ENCODE results near the gene MAPT.
"Not testable (repeated sequence)": the region's sequence is repeated elsewhere in the genome, so short reads cannot be mapped to it uniquely, and the experiment has no call there.

Gene MAPT

GRCh38 chr17:45896803-45897693 lies 2.7 kb downstream of the MAPT start:
- FAIRE-seq, result no peak
- DNase-seq (ENCODE audit: insufficient read length, low spot score), result no peak

GRCh38 chr17:45900136-45900535 lies 5.8 kb downstream of the MAPT start:
- no peak for DNase-seq (ENCODE audit: insufficient read length, low spot score)
- FAIRE-seq, result no peak

- DNase-seq (ENCODE audit: insufficient read length, low spot score) (no peak), FAIRE-seq (no peak)
Measured at GRCh38 chr17:45900723-45901415, 6.5 kb downstream of the MAPT start.

- DNase-seq (ENCODE audit: insufficient read length, low spot score), result no peak
- FAIRE-seq, result no peak
Measured at GRCh38 chr17:45902892-45903346, 8.6 kb downstream of the MAPT start.

- FAIRE-seq, result no peak
- DNase-seq (ENCODE audit: insufficient read length, low spot score), result no peak
Measured at GRCh38 chr17:45904866-45905265, 10.5 kb downstream of the MAPT start.

- FAIRE-seq (no peak), DNase-seq (ENCODE audit: insufficient read length, low spot score) (no peak)
Measured at GRCh38 chr17:45905814-45906213, 11.5 kb downstream of the MAPT start.

- no peak for FAIRE-seq
- DNase-seq (ENCODE audit: insufficient read length, low spot score), result no peak
Measured at GRCh38 chr17:45906237-45906636, 11.9 kb downstream of the MAPT start.

- FAIRE-seq, result no peak
- no peak for DNase-seq (ENCODE audit: insufficient read length, low spot score)
Measured at GRCh38 chr17:45906927-45907622, 12.7 kb downstream of the MAPT start.

GRCh38 chr17:45907750-45908395 lies 13.5 kb downstream of the MAPT start:
- DNase-seq (ENCODE audit: insufficient read length, low spot score) (no peak), FAIRE-seq (no peak)

- FAIRE-seq (no peak), DNase-seq (ENCODE audit: insufficient read length, low spot score) (no peak)
Measured at GRCh38 chr17:45908460-45908859, 14.1 kb downstream of the MAPT start.

GRCh38 chr17:45908935-45909334 lies 14.6 kb downstream of the MAPT start:
- DNase-seq (ENCODE audit: insufficient read length, low spot score) (no peak), FAIRE-seq (no peak)

GRCh38 chr17:45910667-45911066 lies 16.3 kb downstream of the MAPT start:
- FAIRE-seq (no peak), DNase-seq (ENCODE audit: insufficient read length, low spot score) (no peak)

- no peak for FAIRE-seq
- DNase-seq (ENCODE audit: insufficient read length, low spot score), result no peak
Measured at GRCh38 chr17:45912319-45912718, 18.0 kb downstream of the MAPT start.

- not testable (repeated sequence) for FAIRE-seq; DNase-seq (ENCODE audit: insufficient read length, low spot score)
Measured at GRCh38 chr17:45913030-45913429, 18.7 kb downstream of the MAPT start.

- DNase-seq (ENCODE audit: insufficient read length, low spot score) (no peak), FAIRE-seq (no peak)
Measured at GRCh38 chr17:45914047-45914717, 19.8 kb downstream of the MAPT start.

- FAIRE-seq (no peak), DNase-seq (ENCODE audit: insufficient read length, low spot score) (no peak)
Measured at GRCh38 chr17:45915263-45915662, 20.9 kb downstream of the MAPT start.

GRCh38 chr17:45917081-45917480 lies 22.7 kb downstream of the MAPT start:
- DNase-seq (ENCODE audit: insufficient read length, low spot score), result no peak
- FAIRE-seq, result no peak

- FAIRE-seq (no peak), DNase-seq (ENCODE audit: insufficient read length, low spot score) (no peak)
Measured at GRCh38 chr17:45918241-45918745, 23.9 kb downstream of the MAPT start.

- no peak for FAIRE-seq
- no peak for DNase-seq (ENCODE audit: insufficient read length, low spot score)
Measured at GRCh38 chr17:45919136-45919535, 24.8 kb downstream of the MAPT start.

- DNase-seq (ENCODE audit: insufficient read length, low spot score) (no peak), FAIRE-seq (no peak)
Measured at GRCh38 chr17:45920083-45920482, 25.7 kb downstream of the MAPT start.

Measured in GM19239 (cell line).